ENCODE results near the gene NKX3-2. TPM values are rescaled to one million over a fixed set of nuclear protein-coding genes. Genes with fewer than 3 reads are reported as not detected.

NKX3-2 gene
- total RNA-seq, 2 experiments from 2014 or later = 0.57 to 0.63 TPM

GRCh38 chr4:13522282-13523104 is 21.8 kb downstream of the NKX3-2 start:
- Histone ChIP-seq H3K4me3 (ENCODE audit: low read depth, low read length, poor library complexity, severe bottlenecking) (no peak overlapping the region), H2AFZ (ENCODE audit: low read length) (no peak overlapping the region), H3K79me2 (ENCODE audit: insufficient read depth, low read depth, low read length) (no peaks in the 10 kb centered on the region), H3K36me3 (ENCODE audit: insufficient read depth, low read length) (no peaks in the 10 kb centered on the region), H4K20me1 (ENCODE audit: insufficient read depth, low read length) (no peaks in the 10 kb centered on the region), H3K4me1 (ENCODE audit: insufficient read depth, low read length, poor library complexity, severe bottlenecking) (no peaks in the 10 kb centered on the region), H3K9me2 (ENCODE audit: insufficient read depth, low read length) (no peaks in the 10 kb centered on the region), H3K27ac (ENCODE audit: low read depth, low read length, poor library complexity, severe bottlenecking) (no peak overlapping the region), H3K9me3 (ENCODE audit: low read length) (no peaks in the 10 kb centered on the region), H3K4me2 (ENCODE audit: low read length) (no peak overlapping the region)
- no TSS peak for BruUV-seq (replicated peaks)
- intact Hi-C loops (cut with micrococcal nuclease; ENCODE audit: unreplicated experiment) = no loop called here
- no peak for TF ChIP-seq EZH2phosphoT487 (IDR thresholded peaks at IDR 0.05; ENCODE audit: borderline replicate concordance, low read depth, low read length)
- TF ChIP-seq, protein P1, sequence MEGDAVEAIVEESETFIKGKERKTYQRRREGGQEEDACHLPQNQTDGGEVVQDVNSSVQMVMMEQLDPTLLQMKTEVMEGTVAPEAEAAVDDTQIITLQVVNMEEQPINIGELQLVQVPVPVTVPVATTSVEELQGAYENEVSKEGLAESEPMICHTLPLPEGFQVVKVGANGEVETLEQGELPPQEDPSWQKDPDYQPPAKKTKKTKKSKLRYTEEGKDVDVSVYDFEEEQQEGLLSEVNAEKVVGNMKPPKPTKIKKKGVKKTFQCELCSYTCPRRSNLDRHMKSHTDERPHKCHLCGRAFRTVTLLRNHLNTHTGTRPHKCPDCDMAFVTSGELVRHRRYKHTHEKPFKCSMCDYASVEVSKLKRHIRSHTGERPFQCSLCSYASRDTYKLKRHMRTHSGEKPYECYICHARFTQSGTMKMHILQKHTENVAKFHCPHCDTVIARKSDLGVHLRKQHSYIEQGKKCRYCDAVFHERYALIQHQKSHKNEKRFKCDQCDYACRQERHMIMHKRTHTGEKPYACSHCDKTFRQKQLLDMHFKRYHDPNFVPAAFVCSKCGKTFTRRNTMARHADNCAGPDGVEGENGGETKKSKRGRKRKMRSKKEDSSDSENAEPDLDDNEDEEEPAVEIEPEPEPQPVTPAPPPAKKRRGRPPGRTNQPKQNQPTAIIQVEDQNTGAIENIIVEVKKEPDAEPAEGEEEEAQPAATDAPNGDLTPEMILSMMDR (conservative IDR thresholded peaks at IDR 0.05; ENCODE audit: low read length) = no peak
- ChIA-PET POLR2A (no interaction called here), CTCF (ENCODE audit: unreplicated experiment) (no interaction called here)
- DNase-seq (ENCODE audit: low spot score) = no peak

DNA sequence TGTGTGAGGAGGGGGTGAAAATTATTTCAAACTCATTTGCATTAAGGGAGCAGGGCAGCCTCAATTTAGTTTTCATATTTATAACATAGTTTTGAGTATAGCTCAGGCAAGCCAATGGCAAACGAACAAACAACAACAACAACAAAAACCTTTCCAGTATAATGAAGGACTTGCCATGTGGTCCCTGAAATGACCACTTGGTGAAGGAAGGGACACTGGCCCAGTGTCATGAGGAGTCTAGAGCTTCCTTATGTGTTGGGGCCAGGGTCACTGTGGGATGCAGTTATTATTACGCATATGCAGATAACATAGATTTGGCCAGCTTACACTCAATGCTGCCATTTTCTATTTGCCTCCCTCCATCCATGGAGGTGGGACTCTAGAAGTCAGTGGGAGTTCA is 23.3 kb downstream of the NKX3-2 start:
- BruUV-seq (replicated peaks) = no TSS peak

More for the DNA sequence above, 23.3 kb downstream of the NKX3-2 start:
- H3K4me2 ChIP-seq (ENCODE audit: low read length) = no peak overlapping the region
- no peaks in the 10 kb centered on the region for H3K79me2 ChIP-seq (ENCODE audit: insufficient read depth, low read depth, low read length)
- H3K27ac ChIP-seq (ENCODE audit: low read depth, low read length, poor library complexity, severe bottlenecking) = no peak overlapping the region
- H3K4me3 ChIP-seq (ENCODE audit: low read depth, low read length, poor library complexity, severe bottlenecking) = no peak overlapping the region
- no peak for TF ChIP-seq EZH2phosphoT487 (IDR thresholded peaks at IDR 0.05; ENCODE audit: borderline replicate concordance, low read depth, low read length)
- TF ChIP-seq, protein P1 (conservative IDR thresholded peaks at IDR 0.05; ENCODE audit: low read length) = no peak
- H3K4me1 ChIP-seq (ENCODE audit: insufficient read depth, low read length, poor library complexity, severe bottlenecking) = no peaks in the 10 kb centered on the region
- H3K9me3 ChIP-seq (ENCODE audit: low read length) = no peaks in the 10 kb centered on the region
- ChIA-PET POLR2A (interaction anchor here (0.6 kb wide), 1 partner anchor 1853 kb away, joined by 3 read pairs; no protein-coding TSS in a partner anchor), CTCF (ENCODE audit: unreplicated experiment) (no interaction called here)
- intact Hi-C loops (cut with micrococcal nuclease; ENCODE audit: unreplicated experiment) = no loop called here
- H4K20me1 ChIP-seq (ENCODE audit: insufficient read depth, low read length) = no peaks in the 10 kb centered on the region
- H2AFZ ChIP-seq (ENCODE audit: low read length) = no peak overlapping the region
- DNase-seq (ENCODE audit: low spot score) = no peak
- no peaks in the 10 kb centered on the region for H3K36me3 ChIP-seq (ENCODE audit: insufficient read depth, low read length)
- H3K9me2 ChIP-seq (ENCODE audit: insufficient read depth, low read length) = no peaks in the 10 kb centered on the region
